GF-D8 (cell line): Measurements from ENCODE around the gene RAP1GAP.

Experiments used
- DNase-seq: peaks from one replicate; lab custom pipeline; 2025; lab: John Stamatoyannopoulos, UW

RAP1GAP gene

DNA sequence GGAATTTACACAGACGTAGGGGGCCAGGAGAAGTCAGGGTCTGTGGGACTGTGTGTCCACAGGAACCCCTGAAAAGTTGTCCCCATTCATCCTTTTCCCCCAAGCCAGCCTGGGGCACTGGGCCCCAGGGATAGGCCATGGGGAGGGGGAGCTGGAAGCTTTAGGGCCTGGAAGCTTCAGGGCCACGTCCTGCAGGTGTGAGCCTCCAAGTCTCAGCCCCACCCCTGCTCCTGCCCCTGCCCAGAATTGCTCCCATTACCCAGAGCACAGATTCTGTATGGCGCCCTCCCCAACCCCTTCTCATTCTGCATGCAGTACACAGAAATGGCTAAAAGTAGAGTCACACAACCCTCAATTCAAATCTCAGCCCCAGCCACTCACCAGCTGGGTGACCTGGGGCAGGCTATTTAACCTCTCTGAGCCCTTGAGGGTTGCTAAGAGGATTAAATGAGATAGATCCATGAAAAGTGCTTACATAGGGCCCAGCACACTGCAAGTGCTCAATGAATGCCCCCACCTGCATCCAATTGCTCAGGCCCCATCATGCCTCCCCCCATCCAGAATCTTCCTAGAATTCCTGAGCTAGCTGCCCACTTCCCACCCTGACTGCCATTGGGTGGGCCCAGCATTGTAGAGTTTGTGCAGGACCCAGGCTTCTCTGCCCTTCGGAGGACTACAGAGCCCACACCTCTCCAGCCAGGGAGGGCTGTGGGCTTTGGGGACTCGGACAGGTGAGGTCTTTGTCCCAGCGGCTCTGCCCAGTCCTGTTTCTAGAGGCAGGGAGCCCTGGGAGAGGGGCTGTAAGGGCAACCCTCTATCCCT, 6.5 kb downstream of the RAP1GAP start:
- DNase-seq, result no peak

DNA sequence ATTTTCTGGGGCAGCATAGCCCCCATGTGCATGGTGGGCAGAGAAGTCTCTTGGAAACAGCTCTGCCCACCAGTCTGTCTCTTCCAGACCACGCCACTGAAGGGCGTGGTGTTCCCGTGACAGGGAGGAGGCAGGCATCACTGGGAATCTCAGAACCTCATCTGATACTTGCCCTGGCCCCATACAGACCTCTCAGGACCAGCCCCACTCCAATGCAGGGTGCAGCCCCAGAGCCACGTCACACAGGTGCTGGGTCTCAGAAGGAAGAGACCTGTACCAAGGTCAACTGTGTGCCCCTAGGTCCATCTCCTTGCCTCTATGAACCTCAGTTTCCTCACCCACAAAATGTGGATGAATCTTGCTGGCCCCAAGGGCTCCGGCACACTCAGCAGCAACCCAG, 7.3 kb downstream of the RAP1GAP start:
- no peak for DNase-seq

DNA sequence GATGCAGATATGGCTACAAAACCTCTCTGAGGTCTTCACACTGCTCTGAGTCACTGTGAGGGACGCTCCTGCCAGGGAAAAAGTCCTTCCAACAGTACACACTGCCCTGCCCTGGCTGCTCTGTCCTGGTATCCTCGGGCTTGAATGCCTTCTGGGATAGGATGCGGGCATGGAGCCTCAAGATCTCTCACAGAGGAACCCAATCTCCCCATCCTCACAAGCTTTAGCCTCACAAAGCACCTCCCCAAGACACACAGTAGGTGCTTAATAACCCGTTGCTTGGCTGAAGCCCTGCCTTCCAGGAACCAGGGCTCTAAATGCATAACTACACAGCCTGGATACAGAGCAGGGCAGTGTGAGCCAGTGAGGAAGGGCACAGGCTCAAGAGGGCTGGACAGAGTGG, 9.2 kb downstream of the RAP1GAP start:
- DNase-seq, result no peak

DNA sequence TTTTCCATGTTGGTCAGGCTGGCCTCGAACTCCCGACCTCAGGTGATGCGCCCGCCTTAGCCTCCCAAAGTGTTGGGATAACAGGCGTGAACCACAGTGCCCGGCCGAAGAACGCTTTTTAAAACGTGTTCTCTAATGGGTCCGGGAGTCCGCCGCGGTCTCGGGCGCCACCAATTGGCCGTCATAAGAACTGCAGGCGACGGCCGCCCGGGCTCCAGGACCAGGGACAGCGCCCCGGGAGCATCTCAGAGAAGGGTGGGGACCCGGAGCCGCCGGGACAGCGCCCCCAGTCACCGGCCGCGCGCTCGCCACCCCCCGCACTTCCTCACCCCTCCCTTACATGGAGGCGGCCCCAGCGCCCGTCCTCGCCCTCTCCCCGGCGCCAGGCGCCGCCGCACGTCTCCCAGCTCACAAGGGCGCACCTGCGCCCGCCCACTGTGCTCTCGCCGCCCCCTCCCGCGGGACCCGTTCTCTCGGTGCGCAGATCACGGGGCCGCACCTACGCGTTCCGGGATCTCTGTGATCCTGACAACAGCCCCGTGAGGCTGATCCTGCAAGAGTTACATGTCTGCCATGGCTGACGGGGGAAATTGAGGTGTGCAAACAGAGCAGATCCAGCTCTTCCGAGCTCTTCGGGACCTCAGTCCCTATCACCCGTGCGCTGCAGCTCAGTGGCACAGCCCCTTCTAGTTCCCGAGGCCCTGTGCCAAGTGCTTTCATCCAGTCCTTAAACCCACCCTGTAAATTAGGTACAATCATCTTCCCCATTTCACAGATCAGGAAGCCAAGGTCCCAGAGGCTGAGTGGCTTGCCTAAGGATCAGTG, 9.8 kb downstream of the RAP1GAP start:
- no peak for DNase-seq

DNA sequence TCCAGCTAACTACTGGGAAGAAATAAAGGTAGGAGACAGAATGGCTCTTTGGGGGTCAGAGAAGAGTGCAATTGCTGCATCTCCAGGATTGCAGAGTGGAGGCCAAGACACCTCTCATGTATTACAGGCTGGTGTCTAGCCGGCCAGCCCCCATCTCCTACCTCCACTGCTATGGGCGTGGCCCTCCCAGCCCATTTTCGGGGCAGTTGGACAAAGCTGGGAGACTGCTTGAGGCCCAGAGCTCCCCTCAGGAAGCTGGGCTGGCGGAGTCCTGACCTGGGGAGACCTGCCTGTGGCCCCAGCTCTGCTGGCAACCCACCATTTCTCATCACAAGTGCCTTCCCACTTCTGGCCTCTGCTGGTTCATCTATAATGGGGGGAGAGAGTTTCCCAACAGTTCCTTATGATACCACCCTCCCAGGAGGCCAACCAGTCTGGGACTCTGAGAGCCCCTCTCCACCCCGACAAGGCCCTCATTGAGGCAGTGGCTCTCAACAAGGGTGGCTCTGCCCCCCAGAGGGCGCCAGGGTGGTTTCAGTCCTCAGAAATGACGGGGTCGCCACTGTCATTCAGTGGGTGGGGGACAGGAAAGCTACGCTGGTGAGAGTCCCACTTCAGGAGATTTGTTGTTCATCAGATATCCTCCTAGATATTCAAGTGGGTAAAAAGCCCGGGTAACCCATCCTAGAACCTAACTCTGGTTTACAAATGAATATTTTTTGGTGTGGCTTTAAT, 11.5 kb downstream of the RAP1GAP start:
- no peak for DNase-seq

DNA sequence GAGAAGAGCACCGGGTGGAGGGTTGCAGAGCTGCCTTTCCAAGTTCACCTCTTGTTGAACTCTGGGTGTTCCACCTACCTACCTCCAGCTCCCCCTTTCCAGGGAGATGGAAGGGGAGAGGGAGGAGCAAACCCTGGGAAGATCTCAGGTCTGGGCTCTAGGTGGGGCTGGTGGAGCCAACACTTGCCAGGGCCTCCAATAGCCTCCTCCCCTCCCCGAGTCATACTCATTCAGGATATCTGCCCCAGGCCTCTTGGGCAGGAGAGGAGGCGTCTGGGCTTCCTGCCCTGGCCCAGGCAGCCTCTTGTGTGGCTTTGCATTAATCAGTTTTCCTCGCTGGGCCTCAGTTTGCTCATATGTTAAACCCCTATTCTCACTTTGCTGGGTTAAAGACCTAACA, 13.4 kb downstream of the RAP1GAP start:
- DNase-seq, result no peak

DNA sequence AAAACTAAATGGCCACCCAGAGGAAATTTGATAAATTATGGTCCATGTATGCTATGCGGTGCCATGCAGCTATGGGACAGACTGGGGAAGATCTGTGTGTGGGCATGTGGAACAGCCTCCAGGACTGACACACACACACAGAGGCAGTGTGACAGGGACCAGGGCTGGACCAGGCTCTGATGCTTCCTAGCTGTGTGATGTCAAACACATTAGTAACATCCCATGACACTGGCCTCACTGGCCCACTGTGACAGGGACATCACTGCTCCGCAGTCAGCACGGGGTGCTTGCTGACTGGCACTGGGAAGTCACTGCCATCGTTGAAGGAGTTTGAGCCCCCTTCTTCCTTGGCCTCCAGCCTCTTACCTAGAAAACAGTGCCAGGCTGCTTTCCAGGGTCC, 13.9 kb downstream of the RAP1GAP start:
- DNase-seq, result no peak

DNA sequence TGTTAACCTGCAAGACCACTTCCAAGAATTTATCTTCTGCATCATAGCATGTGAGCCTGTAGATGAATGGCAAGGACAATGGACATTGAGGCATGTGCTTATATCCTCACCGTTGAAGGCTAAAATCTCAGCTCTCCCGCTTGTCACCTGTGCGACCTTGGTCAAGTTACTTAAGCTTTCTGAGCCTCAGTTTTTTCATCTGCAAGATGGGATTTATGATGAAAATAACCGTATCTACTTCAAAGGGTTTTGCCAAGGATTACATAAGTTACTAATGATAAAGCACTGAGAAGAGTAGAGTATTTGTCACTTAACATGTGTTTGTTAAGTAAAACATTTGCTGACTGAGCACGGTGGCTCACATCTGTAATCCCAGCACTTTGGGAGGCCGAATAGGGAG, 14.9 kb downstream of the RAP1GAP start:
- DNase-seq, result no peak

DNA sequence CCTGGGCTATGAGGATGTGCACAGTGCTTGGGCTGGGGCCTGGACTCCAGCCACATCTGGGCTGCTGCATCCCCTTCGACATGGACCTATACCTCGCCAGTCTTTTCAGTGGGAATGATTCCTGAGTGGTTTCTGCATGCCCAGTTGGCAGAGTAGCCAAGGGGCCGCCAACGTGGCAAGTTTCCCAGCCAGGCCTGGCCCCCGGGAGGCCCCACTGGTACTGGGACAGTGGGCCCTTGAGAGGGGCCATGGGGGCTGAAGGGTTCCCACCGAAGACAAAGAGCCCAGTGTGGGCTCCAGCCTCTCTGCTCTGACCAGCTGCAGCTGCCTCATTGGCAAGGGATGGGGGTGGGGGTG, 15.4 kb downstream of the RAP1GAP start:
- no peak for DNase-seq

DNA sequence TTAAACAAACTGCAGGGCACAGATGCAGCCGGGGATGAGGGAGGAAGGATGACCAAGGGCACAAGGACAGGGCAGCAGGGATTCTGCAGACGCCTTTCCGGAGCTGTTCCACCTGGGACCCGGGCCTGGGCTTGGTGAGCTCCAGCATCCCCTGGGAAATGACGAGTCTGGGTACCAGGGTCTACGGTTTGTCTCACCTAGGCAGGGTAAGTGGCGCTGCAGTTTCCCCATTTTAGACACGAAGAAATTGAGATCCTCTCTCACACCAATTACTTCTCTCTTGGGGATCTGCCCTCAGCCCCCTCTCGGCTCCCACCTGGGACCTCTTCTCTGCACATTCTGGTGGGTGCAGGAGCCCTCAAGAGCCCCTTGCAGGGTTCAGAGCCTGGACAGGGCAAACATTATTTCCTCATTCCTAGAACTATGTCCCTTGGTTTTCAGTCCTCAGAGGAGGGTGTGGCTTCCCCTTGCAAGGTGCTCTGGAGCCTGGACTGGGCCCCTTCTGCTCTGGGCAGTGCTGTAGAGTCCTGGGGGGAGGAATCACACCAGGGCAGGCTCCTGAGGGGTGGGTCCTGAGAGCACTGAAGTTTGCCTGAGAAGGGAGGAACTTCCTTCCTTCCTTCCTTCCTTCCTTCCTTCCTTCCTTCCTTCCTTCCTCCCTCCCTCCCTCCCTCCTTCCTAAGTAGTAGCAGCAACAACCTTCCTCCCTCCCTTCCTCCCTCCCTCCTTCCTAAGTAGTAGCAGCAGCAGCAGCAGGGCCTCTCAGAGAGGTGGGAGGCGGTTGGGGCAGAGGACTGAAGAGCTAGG, 16.0 kb downstream of the RAP1GAP start:
- no peak for DNase-seq

DNA sequence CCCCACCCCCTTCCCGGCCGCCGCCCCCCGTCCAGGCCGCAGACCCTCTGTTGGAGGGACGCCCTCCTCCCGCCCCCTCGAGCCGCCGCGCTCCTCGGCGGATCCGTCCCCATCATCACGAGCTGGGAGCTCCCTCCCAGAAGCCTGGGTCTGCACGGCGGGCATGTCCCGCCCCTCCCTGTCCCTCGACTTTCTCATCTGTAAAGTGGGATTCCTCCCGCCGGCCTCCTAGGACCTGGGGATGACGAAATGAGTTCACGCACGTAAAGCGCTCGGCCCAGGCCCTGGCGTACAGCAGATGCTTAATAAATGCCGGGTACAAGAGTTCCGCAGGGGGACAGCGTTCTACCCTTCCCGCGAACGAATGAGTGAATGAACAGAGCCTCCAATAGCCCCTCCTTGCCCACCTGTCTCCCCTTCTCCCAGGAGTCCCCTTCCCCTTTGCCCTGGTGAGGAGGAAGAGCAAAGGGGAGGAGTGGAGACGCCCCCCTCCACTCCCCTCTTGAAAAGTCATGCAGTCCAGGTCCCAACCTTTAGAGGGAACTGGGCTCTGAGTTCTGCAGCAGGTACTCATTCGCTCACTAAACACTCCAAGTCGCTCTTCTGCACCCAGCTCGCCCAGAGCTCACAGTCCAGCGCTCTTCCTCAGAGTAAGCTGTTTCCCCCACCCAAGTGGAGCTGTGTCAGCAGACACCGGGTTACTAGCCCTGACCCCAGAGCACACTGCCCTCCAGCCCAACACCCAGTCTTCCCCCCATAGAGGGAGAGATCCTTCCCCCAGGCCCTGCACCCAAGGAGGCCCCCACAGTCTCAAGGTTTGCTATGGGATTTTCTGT, 16.8 kb downstream of the RAP1GAP start:
- DNase-seq, result no peak

DNA sequence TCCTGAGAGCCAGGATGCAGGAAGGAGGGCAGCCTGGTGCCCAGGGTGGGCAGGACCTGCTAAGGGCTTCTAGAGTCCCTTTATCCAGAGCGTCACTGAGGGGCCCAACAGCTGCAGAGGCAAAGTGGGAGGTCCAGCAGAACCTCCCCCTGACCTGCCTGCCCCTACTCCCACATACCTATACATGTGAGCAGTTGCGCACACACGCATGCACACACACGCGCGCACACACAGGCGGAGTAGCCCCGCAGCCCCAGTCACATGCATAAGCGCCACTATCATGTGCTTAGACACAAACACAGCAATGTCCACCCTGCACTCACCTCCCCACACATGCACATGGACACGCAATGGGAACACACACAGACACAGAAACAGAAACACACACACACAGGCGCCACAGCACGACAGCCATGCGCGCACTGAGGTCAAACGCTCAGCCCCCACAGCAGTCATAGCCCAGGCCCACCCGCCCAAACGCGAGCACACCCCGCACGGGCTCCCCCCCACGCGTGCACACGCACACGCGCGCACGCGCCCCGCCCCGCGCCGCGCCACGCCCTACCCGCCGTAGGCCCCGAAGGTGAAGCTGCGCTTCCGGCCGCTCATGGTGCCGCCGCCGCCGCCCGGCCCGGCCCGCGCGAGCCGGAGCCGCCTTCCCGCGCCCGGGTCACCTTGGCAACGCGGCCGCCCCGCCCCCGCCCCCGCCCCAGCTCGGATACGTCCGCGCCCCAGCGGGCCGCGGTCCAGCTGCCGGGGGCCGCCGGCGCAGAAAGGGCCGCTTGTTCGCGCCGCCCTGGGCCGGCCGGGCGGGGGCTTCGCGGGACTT, 17.7 kb downstream of the RAP1GAP start:
- no peak for DNase-seq

DNA sequence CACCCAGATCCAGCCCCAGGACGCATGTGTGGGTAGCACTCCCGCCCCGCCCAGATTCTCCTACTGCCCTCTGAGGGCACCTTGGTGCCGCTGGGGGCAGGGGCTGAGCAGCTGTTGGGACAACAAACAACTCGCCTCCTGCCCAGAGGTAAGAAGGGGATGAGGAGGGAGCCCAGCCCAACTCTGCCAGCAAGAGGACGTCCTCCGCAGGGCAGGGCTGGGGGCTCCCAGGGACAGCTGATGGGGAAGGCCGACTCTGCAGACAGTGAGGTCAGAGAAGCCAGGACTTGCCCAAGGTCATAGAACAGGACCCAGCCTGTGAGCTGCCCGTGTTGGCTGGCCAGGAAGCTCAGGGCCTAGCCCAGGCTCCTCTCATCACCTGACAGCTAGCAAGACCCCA, 18.8 kb downstream of the RAP1GAP start:
- DNase-seq, result no peak

DNA sequence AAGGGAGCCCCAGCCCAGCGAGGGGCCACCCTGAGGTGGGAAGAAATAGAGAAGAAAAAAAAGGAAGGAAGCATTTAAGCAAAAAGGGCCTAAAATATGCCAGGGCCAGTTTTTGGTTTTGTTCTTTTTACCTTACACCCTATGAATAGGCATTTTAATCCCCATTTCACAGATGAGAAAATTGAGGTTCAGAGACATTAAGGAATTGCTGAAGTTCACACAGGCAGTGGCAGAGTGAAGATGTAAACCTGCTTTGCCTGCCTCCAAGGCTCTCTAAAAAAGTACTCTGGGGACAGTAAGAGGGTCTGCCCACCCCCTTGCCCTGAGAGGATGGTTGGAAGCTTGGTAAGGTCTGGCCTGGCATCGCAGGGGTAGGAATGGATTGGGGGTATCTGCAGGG, 19.8 kb downstream of the RAP1GAP start:
- no peak for DNase-seq

DNA sequence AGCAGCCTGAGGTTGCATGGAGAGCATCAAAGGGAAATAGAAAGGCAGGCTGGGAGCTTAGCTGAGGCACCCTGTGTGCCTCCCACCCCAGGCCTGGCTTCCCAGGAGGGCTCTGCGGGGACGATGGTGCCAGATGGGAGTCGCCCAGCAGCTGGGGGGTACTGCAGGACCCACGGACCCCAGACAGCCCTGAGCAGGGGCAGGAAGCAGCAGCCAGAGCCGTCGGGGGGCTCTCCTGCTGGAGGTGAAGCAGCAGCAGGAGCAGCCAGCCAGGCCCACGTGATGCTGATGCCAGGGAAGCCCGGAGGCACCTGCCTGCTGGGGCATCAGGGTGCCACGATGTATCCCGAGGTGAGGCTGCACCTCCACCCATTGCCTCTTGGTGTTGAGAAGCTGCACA, 20.4 kb downstream of the RAP1GAP start:
- no peak for DNase-seq

DNA sequence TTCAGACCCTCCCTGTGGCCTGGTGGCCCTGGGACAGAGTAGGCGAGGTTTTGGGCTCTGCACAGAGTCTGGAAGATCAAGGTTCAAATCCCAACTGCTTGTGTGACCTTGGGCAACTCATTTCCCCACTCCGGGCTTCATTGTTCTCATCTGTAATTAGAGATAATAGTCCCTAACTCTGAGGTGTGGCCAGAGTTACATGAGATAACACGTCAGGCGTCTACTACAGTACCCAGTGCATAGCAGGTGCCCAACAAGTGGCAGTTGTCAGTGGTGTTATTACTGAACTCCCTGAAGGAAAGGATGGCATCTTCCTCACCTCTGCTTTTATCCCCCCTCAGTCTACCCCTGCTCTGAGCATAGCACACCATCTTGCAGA, 20.8 kb downstream of the RAP1GAP start:
- no peak for DNase-seq

DNA sequence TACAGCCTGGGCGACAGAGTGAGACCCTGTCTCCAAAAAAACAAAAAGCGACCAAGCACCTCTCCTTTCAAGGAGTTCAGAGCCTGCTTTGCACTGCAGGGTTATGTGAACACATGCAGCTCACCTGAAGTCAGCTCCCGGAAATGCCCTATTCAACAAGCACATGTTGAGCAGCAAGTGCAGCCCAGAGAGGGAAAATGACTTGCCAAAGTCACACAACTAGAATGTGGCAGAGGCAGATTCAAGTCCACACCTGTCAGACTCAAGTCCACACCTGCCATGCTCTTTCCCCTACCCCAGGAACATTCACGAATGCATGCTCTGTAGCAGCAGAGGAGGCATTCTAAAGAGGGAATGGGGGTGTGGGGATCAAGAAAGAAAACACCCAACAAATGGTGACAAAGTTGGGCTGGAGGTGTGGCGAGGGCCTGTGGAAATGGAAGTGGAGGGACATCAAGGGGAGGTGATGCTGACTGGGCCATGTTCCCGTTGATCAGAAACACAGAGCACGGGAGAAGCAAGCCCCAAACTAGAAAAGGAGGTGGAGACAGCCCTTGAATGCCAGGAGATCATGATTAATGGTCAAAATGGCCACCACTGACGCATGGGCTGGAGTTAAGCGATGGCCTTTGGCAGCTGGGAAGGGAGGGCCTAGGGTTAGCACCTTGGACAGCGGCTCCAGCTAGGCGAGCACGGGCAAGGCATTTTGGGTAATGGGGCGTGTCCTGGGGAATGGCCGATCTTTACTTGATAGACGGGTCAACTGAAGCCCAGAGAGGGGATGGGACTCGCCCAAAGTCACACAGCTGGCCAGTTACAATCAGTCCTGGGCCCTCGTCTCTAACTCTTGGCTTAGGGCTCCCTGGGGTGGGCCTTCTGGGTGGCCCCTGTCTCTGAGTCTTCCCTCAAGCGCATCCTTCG, 21.5 kb downstream of the RAP1GAP start:
- no peak for DNase-seq

DNA sequence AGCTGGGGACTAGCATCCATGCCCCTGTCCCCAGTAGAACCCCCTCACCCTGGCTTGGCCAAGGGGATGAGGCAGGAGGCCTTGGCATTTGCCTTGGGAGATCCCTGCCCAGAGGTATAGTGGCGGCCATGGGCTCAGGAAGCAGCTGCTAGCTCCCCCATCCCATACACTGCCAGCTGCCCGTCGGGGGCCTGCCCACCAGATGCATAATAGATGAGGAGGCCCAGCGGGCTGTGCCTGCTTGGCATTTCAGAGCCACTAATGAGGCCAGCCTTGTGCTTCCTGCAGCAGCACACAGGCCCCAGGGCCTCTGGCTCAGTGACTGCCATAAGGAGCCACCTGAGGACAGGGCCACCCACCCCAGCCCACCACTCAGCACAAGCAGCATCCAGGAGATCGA, 23.6 kb downstream of the RAP1GAP start:
- no peak for DNase-seq

DNA sequence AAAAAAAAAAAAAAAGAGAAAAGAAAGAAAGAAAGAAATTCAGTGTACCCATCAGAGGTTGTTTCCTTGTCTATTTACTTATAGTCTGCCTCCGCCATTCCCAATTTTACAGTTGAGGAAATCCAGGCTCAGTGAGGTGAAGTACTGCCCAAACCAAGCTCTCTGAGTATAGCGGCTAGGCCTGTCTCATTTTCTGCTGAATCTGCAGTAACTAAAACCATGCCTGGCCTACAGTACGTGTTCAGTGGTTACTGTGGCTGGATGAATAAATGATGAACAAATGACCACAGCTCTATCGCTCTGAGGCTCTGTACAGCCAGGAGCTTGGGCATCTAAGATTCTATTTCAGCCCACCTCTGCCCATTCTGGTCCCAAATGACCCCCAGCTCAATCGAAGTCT, 24.3 kb downstream of the RAP1GAP start:
- no peak for DNase-seq
